ENCODE measurements around the gene ANKRD34B.

Gene ANKRD34B

DNA sequence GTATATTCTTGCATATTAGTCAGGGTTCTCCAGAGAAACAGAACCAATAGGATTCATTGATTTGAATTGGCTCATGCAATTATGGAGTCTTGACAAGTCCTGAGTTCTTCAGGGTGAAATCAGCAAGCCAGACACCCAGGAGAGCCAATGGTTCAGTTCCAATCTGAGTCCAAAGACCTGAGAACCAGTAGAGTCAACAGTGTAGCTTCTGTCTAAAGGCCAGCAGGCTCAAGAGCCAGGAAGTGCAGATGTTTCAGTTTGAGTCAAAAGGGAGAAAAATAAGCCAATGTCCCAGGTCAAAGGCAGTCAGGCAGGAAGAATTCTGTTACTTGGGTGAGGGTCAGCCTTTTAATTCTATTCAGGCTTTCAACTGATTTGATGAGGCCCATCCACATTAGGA is 37.8 kb upstream of the ANKRD34B start:
- Histone ChIP-seq H4K20me1 (ENCODE audit: insufficient read depth, low read length) (no peaks in the 10 kb centered on the region), H3K4me3 (ENCODE audit: low read depth in 1 of 2, low read length in 2 of 2) (no peak overlapping the region), H3K27ac (ENCODE audit: low read length) (no peak overlapping the region), H3K4me2 (ENCODE audit: insufficient read depth, low read length) (no peak overlapping the region), H2AFZ (ENCODE audit: low read depth, low read length) (no peak overlapping the region), H3K79me2 (ENCODE audit: insufficient read depth, low read length) (no peaks in the 10 kb centered on the region), H3K36me3 (ENCODE audit: insufficient read depth, low read length) (peaks cover 4% of the 10 kb centered on the region; the same call in 1 of the 2 replicates), H3K9ac (ENCODE audit: low read depth, low read length) (no peak overlapping the region), H3K4me1 (ENCODE audit: insufficient read depth, low read length) (no peaks in the 10 kb centered on the region), H3K9me3 (ENCODE audit: insufficient read depth, low read length, severe bottlenecking) (peaks cover 2% of the 10 kb centered on the region), H3K27me3 (ENCODE audit: insufficient read depth, low read length, poor library complexity) (no peaks in the 10 kb centered on the region)
- ATAC-seq (ENCODE audit: insufficient read depth, low read depth) (no peak), DNase-seq (no peak)
- TF ChIP-seq, protein P1, sequence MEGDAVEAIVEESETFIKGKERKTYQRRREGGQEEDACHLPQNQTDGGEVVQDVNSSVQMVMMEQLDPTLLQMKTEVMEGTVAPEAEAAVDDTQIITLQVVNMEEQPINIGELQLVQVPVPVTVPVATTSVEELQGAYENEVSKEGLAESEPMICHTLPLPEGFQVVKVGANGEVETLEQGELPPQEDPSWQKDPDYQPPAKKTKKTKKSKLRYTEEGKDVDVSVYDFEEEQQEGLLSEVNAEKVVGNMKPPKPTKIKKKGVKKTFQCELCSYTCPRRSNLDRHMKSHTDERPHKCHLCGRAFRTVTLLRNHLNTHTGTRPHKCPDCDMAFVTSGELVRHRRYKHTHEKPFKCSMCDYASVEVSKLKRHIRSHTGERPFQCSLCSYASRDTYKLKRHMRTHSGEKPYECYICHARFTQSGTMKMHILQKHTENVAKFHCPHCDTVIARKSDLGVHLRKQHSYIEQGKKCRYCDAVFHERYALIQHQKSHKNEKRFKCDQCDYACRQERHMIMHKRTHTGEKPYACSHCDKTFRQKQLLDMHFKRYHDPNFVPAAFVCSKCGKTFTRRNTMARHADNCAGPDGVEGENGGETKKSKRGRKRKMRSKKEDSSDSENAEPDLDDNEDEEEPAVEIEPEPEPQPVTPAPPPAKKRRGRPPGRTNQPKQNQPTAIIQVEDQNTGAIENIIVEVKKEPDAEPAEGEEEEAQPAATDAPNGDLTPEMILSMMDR (IDR thresholded peaks at IDR 0.05; ENCODE audit: borderline replicate concordance, extremely low read depth, low read length, poor library complexity, severe bottlenecking): no peak
- no peak for TF ChIP-seq EZH2 (IDR thresholded peaks at IDR 0.05; ENCODE audit: borderline replicate concordance, low read depth, low read length, severe bottlenecking)

DNA sequence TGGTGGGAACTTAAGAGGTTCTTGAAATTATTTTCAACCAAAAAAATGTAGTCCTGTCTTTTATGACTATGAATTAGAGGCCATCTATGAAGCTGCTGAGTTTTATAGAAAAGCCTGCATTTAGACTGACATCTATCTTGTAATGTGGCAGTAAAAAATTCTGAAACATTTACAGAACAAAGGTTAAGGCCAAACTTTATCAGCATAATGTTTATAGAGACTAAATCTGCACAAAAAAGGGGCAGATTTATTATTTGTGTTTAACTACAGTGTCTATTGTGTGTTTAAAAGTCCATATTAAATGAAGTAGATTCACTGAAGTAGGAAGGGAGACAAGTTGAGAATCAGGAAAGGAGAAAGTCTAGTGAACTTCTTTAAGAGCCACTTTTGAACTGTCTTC is 37.3 kb upstream of the ANKRD34B start:
- Histone ChIP-seq H3K4me3 (ENCODE audit: low read depth in 1 of 2, low read length in 2 of 2) (no peak overlapping the region), H3K4me2 (ENCODE audit: insufficient read depth, low read length) (no peak overlapping the region), H3K27ac (ENCODE audit: low read length) (no peak overlapping the region), H3K27me3 (ENCODE audit: insufficient read depth, low read length, poor library complexity) (no peaks in the 10 kb centered on the region), H4K20me1 (ENCODE audit: insufficient read depth, low read length) (no peaks in the 10 kb centered on the region), H3K4me1 (ENCODE audit: insufficient read depth, low read length) (no peaks in the 10 kb centered on the region), H3K9me3 (ENCODE audit: insufficient read depth, low read length, severe bottlenecking) (peaks cover 2% of the 10 kb centered on the region), H3K9ac (ENCODE audit: low read depth, low read length) (no peak overlapping the region), H3K79me2 (ENCODE audit: insufficient read depth, low read length) (no peaks in the 10 kb centered on the region), H2AFZ (ENCODE audit: low read depth, low read length) (no peak overlapping the region), H3K36me3 (ENCODE audit: insufficient read depth, low read length) (peaks cover 4% of the 10 kb centered on the region; the same call in 1 of the 2 replicates)
- TF ChIP-seq, protein P1 (IDR thresholded peaks at IDR 0.05; ENCODE audit: borderline replicate concordance, extremely low read depth, low read length, poor library complexity, severe bottlenecking): no peak
- no peak for TF ChIP-seq EZH2 (IDR thresholded peaks at IDR 0.05; ENCODE audit: borderline replicate concordance, low read depth, low read length, severe bottlenecking)
- DNase-seq: no peak
- no peak for ATAC-seq (ENCODE audit: insufficient read depth, low read depth)

DNA sequence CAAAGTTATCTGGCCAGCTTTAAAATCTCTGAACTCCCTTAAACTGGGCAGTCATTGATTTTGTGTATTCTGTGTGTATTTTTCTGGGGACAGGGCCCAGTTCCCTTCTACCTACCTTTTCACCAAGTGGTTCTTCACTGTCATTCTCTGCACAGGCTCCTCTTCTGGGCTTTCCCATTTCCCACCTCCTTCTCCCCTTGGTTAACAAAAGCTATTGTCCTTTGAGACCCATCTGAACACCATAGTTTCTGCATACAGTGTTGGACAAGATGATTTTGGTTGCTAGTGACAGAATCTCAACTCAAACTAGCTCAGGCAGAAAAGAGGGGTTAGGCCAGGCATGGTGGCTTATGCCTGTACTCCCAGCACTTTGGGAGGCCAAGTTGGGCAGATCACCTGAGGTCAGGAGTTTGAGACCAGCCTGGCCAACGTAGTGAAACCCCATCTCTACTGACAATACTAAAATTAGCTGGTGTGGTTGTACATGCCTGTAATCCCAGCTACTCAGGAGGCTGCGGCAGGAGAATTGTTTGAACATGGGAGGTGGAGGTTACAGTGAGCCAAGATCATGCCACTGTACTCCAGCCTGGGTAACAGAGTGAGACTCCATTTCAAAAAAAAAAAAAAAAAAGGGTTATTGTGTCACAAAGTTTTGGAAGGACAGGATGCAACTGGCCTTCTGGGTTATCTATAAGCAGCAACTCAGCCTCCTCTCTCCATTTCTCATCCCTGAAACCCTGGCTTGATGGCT is 31.0 kb upstream of the ANKRD34B start:
- Histone ChIP-seq H3K4me3 (ENCODE audit: low read depth in 1 of 2, low read length in 2 of 2) (no peak overlapping the region), H3K9me3 (ENCODE audit: insufficient read depth, low read length, severe bottlenecking) (no peaks in the 10 kb centered on the region), H3K4me2 (ENCODE audit: insufficient read depth, low read length) (no peak overlapping the region), H3K36me3 (ENCODE audit: insufficient read depth, low read length) (no peaks in the 10 kb centered on the region), H3K9ac (ENCODE audit: low read depth, low read length) (no peak overlapping the region), H3K4me1 (ENCODE audit: insufficient read depth, low read length) (no peaks in the 10 kb centered on the region), H4K20me1 (ENCODE audit: insufficient read depth, low read length) (no peaks in the 10 kb centered on the region), H2AFZ (ENCODE audit: low read depth, low read length) (no peak overlapping the region), H3K27ac (ENCODE audit: low read length) (no peak overlapping the region), H3K79me2 (ENCODE audit: insufficient read depth, low read length) (no peaks in the 10 kb centered on the region), H3K27me3 (ENCODE audit: insufficient read depth, low read length, poor library complexity) (no peaks in the 10 kb centered on the region)
- no peak for DNase-seq
- TF ChIP-seq, protein P1 (IDR thresholded peaks at IDR 0.05; ENCODE audit: borderline replicate concordance, extremely low read depth, low read length, poor library complexity, severe bottlenecking): no peak
- TF ChIP-seq EZH2 (IDR thresholded peaks at IDR 0.05; ENCODE audit: borderline replicate concordance, low read depth, low read length, severe bottlenecking): no peak
- ATAC-seq (ENCODE audit: insufficient read depth, low read depth): no peak

Data from DND-41 (cell line).